Activated gamma-delta T cell treated with Interleukin-2 at 50 U/mL for 16 hours (primary cell): ENCODE results near the gene FKRP.
"Not testable (repeated sequence)": the region's sequence is repeated elsewhere in the genome, so short reads cannot be mapped to it uniquely, and the experiment has no call there.

Experiments used
- DNase-seq: peaks from one replicate; pipeline ENCODE4 v3.0.0-alpha.2; 2020

The FKRP gene

DNA sequence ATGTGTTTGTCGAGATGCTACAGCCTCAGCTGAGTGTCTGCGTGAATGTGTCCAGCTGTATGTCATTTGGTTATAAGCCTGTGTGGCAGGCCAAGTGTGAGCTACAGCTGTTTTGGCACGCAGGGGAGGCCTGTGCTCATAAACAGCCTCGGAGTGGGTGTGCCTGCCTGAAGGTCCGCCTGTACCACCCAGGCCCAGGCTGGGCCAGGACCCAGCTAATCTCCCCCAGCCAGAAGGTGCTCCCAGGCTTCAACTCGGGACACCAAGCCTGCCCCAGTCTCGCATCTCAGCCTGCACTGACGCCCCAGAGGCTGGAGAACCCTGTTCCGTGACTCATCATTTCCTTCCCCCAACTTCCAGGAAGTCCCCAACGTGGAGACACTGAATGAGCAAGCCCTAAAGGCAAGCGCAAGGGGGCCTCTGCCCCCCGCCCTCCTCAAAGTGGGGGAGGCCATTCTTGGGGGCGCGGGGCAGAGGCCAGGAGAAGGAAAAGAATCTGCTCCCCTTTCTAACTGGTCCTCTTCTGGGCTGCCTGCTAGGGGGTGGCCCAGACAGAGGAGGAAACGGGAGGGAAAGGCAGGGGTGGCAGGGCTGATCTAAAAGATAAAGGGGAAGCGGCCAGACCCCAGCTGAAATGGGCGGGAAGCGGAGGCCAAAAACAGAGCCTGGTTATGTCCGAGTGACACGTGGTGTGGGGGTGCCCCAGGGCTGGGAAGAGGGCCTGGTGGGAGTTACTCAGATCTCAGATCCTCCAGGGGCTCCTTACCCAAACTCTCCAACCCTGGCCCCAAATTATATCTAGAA is 40.6 kb downstream of the FKRP start:
- peak; percentile 82 for DNase-seq

DNA sequence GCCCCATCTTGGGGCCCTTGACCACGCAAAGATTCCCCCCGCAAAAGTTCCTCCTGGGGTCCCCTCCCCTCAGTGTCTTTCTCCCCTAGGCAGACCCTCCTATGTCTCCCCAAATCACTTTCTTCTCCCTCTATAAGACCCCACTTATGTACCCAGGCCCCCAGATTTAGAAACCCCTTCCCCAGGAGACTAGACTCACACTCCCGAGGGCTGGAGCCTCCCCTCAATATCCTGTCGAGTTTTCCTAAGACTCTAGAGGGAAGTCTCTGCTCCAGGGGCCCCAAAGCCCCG is 41.1 kb downstream of the FKRP start:
- no peak for DNase-seq

DNA sequence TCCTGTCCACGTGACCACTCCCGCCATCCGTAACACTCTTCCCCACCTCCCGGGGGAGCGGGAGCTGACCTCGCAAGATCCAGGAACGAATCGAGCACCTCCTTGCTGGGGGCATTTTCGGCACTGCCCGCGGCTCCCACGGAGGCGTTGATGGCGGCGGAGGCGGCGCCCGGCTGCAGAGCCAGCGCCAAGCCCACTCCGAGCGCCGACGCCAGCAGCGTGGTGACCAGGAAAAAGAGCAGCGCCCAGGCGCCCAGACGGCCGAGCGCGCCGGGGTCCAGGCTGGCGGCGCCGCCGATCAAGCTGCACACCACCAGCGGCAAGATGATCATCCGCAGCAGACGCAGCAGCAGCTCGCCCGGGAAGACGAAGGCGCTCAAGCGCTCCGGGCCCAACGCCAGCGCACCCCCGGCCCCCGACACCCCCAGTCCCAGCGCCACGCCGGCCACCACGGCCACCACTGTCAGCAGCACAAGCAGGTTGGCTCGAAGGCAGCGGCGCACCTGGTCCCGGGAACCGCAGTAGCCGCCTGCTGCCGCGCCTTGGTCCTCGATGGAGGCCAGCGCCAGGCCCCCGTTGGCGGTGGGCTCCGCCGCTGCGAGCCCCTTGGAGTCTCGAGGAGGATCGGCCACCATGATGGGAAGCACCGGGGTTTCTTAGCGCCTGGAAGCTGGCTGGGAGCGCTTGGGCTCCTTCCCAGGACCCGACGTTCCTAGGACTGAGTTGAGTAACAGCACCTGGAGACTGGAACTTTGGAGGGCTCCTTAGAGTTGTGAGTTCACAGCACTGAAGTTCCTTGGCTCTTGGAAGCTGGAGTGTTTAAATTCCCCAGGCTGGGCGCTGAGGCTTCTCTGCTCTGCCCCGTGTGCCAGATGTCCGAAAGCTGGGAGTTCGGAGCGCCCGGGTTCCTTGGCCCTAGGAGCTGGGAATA is 41.7 kb downstream of the FKRP start:
- DNase-seq, result peak; percentile 27

DNA sequence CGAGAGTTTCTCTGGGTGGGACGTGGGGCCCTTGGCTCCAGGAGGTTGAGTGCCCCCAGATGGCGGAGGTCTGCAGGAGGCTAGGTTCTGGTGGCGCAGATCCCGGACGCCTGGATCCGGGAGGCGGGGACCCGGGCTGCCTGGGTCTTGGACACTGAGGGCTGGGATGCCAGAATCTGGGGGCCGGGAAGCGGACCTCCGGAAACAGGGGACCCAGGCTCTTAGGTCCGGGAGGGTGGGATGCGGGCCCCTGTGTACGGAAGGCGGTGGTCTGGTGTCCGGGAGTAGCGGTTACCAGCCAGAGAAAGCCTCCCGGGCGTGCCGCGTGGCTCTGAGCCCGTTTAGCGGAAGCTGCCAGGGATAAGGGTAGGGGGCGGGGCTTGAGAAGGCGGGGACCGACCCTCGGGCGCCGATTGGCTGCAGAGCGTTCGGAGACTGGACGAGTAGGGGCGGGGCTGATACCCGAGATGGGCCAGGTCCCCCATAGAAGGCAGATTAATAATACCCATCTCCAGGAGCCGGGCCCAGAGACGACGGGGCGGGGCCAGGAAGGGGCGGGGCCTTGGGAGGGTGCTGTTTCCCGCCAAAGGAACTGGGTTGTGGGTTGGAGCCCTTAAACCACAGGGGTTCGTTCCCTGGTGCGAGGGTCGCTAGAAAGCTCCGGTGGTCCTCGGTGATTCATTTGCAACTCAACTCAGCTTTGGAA is 42.6 kb downstream of the FKRP start, which contains the start of gene SLC1A5:
Gene SLC1A5 (minus strand): TSS at position 333 of the 706 bp plus-strand sequence. CDS start 629 bp downstream, outside the sequence.
- DNase-seq, result peak; percentile 95

DNA sequence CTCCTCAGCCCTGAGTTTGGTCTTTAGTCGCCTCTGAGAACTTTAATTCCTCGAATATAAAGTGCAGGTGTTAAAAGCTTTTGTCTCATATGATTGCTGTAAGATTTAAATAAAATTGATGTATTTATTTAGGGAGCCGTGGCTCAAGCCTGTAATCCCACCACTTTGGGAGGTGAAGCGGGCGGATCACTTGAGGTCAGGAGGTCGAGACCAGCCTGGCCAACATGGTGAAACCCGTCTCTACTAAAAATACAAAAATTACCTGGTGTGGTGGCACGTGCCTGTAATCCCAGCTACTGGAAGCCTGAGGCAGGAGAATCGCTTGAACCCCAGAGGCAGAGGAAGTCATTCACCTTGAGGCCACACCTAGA is 43.1 kb downstream of the FKRP start:
- no peak for DNase-seq

DNA sequence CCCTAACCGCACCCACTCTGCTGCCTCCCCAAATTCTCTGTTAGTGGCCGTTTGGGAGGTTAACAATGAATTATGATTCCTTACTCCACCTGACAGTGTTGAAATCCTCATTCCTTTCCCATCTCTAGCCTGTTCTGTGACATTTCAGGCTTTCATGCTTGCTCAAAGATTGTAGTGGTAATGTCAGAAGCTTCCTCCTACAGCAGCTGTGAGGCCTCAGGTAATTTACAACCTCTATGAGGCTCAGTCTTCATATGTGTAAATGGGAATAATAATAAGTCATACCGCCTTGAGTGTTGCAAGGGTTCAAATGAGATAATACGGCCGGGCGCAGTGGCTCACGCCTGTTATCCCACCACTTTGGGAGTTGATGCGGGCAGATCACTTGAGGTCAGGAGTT is 43.5 kb downstream of the FKRP start:
- no peak for DNase-seq

DNA sequence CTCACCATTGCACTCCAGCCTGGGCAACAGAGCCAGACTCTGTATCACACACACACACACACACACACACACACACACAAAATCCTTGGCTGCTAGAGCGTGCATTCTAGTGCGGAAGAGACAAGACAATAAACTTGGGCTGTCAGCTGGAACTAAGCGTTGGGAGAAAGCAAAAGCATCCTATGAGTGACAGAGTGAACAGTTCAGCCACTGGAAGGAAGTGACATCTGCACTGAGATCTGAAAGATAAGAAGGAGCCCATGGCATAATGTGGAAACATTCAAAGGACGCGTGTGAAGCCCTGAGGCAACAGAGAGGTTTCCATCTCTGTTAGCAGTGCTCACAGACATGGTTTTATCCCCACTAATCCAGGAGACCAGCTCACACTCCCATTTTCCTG is 46.1 kb downstream of the FKRP start:
- DNase-seq, result no peak

DNA sequence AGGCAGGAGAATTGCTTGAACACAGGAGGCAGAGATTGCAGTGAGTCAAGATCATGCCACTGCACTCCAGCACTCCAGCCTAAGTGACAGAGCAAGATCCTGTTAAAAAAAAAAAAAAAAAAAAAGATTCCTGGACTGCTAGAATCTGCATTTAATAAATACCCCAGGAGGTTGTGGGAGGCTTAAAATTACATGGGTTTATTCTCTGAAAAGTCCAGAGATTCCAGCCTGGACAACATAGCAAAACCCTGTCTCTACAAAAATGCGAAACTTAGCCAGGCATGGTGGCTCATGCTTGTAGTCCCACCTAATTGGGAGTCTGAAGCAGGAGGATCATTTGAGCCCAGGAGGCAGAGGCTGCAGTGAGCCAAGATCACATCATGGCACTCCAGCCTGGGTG is 52.0 kb downstream of the FKRP start:
- no peak for DNase-seq

DNA sequence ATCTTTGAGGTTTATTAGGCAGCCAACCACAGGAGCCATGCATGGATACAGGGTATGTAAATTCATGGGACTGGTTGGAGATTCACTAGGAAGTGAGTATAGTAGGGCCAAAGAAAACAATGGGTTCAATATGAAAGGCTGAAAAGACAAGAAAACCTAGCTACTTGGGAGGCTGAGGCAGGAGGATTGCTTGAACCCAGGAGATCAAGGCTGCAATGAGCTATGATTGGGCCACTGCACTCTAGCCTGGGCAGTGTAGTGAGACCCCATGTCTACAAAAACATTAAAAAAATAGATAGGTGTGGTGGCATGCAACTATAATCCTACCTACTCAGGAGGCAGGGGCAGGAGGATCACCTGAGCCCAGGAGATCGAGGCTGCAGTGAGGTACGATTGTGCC is 52.9 kb downstream of the FKRP start:
- no peak for DNase-seq

DNA sequence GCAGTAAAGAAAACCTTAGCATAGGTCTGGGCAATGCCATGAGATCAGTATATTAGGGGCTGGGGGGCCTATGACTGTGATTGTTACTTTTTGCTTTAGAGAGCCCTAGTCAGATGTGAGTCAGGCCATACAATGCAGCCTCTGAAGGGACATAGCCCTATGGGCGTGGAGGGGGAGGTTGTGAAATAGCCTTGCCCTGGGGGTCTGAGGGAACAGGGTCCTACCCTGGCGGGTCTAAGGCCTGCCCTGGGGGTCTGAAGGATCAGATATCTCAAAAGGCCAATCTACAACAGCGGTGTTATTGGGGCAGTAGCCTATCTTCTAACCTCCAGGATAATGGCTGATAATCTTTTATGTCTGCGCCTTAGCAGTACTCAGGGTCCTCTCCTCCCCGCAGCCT is 56.3 kb downstream of the FKRP start:
- DNase-seq, result no peak

DNA sequence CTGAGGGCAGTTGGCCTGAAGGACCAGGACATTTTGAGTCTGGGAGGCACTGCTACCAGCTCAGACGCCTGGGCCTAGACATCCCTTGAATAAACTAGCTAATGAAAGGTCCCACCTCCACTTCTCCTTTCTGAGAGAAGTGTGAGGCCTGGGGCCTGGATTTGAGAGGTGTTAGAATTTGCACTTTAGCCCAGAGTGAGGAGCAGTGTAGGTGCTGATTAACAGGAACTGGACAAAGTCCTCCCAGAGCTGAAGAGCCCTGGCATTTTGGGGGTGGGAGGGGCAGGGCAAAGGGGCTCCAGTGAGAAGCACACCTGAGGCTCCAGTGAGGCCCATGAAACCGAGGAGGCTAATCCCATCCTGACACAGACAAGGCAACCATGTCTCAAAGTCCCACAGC is 57.7 kb downstream of the FKRP start:
- no peak for DNase-seq

DNA sequence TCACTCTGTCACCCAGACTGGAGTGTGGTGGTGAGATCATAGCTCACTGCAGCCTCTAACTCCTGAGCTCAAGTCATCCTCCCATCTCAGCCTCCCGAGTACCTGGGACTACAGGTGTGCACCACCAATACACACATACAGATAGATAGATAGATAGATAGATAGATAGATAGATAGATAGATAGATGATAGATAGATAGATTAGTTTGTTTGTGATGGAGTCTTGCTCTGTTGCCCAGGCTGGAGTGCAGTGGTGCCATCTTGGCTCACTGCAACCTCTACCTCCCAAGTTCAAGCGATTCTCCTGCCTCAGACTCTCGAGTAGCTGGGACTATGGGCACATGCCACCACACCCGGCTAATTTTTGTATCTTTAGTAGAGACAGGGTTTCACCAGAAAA is 58.6 kb downstream of the FKRP start:
- not testable (repeated sequence) for DNase-seq

DNA sequence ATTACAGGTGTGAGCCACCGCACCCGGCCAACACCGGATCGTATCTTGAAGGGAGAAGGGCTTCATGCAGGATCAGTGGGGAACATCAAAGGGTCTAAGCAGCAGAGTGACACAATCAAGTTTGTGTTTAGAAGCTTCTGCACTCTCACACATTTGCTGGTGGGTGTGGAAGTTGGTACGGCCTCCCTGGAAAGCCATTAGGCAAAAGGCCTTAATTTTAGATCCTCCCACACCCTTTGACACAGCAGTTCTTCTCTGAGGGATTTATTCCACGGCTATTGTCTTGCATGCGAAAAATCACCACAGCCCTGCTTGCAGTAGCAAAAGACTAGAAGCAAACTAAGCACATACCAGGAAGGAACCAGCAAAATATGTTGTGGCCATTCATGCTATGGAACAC is 60.8 kb downstream of the FKRP start:
- DNase-seq, result no peak
